NCI-H187 treated with DMSO at 0.1 percent for 48 hours (cell line): Measurements from ENCODE around the gene SPTAN1.
"Not testable (repeated sequence)": the region's sequence is repeated elsewhere in the genome, so short reads cannot be mapped to it uniquely, and the experiment has no call there.

Source experiments
- DNase-seq: peaks from one replicate; lab custom pipeline; 2025; lab: John Stamatoyannopoulos, UW

SPTAN1 gene

DNA sequence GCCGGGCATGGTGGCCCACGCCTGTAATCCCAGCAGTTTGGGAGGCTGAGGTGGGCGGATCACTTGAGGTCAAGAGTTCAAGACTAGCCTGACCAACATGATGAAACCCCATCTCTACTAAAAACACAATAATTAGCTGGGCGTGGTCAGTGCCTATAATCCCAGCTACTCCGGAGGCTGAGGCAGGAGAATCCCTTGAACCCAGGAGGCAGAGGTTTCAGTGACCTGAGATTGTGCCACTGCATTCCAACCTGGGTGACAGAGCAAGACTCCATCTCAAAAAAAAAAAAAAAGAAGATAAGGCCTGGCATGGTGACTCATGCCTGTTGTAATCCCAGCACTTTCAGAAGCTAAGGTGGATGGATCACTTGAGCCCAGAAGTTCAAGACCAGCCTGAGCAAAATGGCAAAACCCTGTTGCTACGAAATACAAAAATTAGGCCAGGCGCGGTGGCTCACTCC lies 114.1 kb downstream of the SPTAN1 start:
- not testable (repeated sequence) for DNase-seq

DNA sequence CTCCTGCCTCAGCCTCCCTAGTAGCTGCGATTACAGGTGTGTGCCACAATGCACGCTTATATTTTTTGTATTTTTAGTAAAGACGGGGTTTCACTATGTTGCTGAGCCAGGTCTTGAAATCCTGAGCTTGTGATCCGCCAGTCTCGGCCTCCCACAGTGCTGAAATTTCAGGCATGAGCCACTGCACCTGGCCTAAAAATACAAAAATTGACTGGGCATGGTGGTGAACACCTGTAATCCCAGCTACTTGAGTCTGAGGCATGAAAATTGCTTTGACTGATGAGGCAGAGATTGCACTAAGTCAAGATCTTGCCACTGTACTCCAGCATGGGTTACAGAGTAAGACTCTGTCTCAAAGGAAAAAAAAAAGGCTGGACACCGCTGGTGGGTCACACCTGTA lies 117.4 kb downstream of the SPTAN1 start:
- DNase-seq: no peak

GRCh38 chr9:128675382-128675781 lies 123.0 kb downstream of the SPTAN1 start:
- no peak for DNase-seq

DNA sequence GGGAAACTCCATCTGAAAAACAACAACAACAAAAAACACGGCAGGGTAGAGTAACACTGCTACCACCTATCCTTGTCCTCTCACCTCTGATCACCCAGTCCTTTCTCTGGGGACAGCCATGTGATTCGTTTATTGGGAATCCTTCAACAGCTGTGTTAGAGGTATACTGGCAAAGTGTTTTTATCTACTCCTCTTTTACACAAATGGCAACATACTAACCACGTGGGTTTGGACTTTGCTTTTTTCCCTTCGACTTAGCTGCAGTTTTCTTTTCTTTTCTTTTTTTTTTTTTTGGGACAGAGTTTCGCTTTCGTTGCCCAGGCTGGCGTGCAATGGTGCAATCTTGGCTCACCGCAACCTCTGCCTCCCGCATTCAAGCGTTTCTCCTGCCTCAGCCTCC lies 125.4 kb downstream of the SPTAN1 start:
- no peak for DNase-seq
